Measurements from ENCODE around the gene TDRD10.

- TF ChIP-seq MAX (IDR thresholded peaks at IDR 0.05) (no peak), CEBPB (IDR thresholded peaks at IDR 0.05) (no peak), TAF1 (IDR thresholded peaks at IDR 0.05; ENCODE audit: low read depth) (no peak), YY1 (IDR thresholded peaks at IDR 0.05; ENCODE audit: low read depth) (no peak), EP300 (IDR thresholded peaks at IDR 0.05; ENCODE audit: borderline replicate concordance) (no peak), FOXM1 (IDR thresholded peaks at IDR 0.05; ENCODE audit: borderline replicate concordance, low read depth) (no peak), USF1 (IDR thresholded peaks at IDR 0.05) (no peak), EGR1 (IDR thresholded peaks at IDR 0.05) (no peak), NFIC (IDR thresholded peaks at IDR 0.05) (no peak), REST (IDR thresholded peaks at IDR 0.05; ENCODE audit: low read depth) (no peak), RAD21 (IDR thresholded peaks at IDR 0.05; ENCODE audit: low read depth) (no peak)
These were observed 37.8 kb downstream of the TDRD10 start for GRCh38 chr1:154539486-154540483.

Measured in Ishikawa (cell line).